ENCODE data around the gene MTRF1L.

DNA sequence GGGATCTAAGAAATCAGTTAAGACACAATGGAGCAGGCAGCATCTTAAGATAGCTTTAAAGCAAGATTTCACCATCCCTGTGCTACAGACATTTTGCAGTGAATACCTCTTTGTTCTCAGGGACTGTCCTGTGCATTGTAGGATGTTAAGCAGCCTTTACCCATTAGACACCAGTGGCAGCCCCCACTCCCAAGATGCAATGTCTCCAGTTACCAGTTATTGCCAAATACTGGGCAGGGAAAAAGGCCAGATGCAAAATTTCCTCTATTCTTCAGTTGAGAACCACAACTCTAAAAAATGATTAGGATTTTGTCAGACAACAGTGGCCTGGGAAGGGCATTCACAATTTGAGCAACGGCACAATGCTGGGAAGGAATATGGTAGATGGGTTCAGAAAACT, 25.8 kb downstream of the MTRF1L start:
- TF ChIP-seq POLR2A (IDR thresholded peaks at IDR 0.05): no peak
- no peak for TF ChIP-seq EP300 (IDR thresholded peaks at IDR 0.05)
- TF ChIP-seq, protein P1, sequence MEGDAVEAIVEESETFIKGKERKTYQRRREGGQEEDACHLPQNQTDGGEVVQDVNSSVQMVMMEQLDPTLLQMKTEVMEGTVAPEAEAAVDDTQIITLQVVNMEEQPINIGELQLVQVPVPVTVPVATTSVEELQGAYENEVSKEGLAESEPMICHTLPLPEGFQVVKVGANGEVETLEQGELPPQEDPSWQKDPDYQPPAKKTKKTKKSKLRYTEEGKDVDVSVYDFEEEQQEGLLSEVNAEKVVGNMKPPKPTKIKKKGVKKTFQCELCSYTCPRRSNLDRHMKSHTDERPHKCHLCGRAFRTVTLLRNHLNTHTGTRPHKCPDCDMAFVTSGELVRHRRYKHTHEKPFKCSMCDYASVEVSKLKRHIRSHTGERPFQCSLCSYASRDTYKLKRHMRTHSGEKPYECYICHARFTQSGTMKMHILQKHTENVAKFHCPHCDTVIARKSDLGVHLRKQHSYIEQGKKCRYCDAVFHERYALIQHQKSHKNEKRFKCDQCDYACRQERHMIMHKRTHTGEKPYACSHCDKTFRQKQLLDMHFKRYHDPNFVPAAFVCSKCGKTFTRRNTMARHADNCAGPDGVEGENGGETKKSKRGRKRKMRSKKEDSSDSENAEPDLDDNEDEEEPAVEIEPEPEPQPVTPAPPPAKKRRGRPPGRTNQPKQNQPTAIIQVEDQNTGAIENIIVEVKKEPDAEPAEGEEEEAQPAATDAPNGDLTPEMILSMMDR (IDR thresholded peaks at IDR 0.05): no peak
